Activated CD8-positive, alpha-beta memory T cell treated with anti-CD3 and anti-CD28 coated beads for 4 hours (primary cell): ENCODE data around the gene DLG2.

Experiments used
- DNase-seq, 2 donors: peaks; one replicate each; pipeline ENCODE4 v3.0.0-alpha.2; 2020; ENCODE audit warnings: low read depth in 2 of 2

Gene DLG2

DNA sequence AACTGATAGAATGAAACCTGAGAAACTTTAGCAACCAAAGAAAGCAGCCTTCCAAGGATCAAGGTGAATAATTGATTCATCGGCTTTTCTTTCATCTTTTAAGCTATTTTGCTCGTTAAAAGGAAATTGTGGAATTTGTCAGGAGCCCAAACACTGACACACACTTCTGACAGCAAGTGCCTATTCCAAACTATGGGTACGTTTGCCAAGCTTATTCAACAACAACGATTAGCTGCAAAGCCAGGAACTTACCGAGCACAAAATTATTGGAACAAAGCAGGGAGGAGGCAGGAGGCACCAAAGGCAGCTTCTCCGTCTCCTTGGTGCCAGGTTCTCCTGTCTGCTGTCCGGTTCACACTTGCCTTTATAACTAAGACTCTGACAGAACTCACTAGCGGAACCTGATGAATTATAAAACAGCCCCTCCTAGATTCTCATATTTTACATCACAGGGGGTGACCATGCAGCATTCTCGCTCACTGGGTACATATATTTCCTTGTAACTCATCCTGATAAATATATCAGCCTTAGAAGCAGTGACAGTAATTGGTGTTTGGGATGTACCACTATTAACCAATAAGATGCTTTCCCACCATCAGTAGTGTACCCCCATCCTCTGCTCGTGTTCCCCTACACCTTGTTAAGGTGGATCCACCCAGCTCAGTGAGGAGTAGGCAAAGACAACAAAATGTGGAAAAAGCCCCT, 1945.1 kb downstream of the DLG2 start:
- DNase-seq: no peak

DNA sequence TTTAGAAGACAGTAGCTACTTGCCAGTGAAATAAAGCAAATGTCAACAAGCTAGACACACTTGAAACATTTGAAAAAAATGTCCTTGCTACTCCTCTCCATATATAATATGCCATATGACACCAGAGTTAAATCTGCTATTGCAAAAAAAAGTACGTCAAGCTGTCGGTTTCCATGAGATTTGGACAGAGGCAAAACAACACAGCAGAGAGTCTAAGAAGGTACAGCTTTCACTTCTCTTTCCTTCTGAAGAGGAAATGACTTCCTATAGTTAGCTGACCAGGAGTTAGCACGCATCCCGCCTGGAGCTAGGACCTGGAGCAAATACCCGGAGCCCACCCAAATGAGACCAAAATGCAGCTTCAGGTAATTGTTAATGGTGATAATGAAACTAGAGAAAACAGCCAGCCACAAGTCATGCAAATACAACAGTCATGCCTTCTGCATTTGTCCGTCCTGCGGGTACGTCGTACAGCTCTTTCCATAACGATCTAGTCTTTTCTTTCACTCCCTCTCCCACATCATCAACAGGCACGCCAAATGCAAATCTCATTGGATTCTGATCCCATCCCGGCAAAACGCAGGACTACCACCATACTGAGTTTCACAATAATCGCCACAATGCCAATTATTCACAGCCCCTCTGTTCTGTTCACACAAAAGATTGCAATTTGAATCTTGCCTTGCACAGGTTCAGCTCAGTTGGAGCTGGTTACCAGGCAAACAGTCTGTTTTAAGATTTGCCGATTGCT, 1945.9 kb downstream of the DLG2 start:
- no peak for DNase-seq

DNA sequence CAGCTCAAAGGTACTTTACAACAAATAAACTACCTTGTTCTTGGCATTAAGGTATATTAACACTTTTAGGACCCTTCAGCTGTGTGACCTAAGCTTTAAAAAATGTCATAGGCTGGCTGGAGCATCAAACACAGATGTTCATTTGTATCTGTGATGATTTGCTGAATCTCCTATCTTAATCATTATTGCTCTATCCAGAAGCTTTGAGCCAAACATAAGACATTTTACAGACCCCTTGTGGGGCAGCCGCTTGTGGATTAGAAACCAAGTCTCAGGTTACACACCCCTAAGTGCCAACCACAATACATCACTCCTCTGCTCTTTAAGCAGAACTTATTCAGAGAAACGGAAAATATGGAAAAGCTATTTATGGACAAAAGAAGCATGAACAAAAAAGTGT, 1946.8 kb downstream of the DLG2 start:
- no peak for DNase-seq

DNA sequence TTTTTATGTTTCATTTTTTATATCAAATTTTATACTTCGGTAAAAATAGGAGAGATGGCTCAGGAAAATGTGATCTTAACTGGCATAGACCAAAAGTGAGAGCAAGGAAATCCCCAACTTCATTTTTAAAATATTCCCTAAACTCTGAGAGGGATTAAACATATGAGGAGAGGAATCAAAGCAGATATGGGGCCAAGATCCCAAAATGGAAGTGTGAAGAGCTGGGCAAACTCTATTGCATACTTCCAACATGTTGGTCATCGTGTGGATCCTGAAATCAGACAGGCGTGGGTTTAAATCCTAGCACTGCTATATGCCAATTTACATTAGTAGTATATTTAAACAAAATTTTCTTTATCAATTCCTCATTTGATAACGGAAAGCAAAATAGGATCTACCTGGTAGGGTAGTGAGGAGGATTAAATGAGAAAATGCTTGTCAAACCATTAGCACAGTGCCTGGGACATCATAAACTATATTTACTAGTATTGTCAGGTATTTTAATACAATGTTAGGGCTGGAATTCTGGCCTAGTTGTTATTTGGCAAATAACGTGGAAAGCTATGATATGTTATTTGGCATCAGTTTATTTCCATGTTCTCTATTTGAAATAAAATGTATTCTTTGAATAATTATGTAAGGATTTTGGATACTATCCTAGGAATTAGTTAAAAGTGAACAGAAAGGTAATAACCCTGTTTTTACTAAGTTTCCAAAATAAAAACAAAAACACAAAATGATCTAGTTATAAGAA, 1948.1 kb downstream of the DLG2 start:
- DNase-seq: no peak

DNA sequence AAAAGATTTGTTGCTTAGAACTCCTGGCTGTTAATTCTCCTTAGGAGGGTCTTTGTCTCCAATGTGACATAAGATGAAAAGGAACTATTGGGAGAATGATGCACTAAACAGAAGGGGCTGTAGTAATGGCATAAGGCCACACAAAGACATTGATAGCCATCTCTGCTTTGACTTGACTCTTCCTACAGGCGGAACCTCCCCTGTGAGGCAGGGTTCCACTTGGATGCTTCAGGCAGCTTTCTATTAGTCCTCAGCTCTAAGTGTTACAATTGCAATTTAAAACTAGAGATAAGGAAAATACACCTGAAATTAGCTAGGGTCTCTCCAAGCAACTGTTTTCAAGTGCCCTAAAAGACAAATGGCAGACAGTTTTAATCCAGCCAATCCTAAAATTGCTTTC, 1949.4 kb downstream of the DLG2 start:
- DNase-seq: no peak

DNA sequence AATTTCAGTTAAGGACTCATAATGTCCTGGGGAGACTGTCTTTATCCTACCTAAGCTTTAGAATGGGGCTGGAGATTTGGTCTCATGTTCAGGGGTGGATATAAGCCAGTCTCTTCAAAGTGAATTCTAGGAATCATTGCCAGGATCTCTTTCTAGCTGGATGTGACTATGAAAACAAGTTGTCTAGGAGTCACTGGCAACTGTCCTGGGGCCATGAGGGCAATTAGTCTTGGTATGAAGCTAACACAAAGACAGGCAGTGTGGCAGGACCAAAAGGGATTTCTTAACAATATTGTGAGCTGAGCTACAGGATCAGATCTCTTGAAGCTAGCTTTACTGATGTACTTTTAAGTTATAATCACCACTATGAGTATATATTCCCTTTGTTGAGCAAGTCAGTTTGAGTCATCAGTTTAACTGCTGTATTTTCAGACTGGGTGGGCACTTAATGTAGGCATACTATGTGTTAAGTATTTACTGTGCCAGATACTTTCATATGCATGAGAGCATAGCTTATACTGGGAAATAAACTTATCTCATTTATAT, 1951.0 kb downstream of the DLG2 start:
- DNase-seq: no peak

DNA sequence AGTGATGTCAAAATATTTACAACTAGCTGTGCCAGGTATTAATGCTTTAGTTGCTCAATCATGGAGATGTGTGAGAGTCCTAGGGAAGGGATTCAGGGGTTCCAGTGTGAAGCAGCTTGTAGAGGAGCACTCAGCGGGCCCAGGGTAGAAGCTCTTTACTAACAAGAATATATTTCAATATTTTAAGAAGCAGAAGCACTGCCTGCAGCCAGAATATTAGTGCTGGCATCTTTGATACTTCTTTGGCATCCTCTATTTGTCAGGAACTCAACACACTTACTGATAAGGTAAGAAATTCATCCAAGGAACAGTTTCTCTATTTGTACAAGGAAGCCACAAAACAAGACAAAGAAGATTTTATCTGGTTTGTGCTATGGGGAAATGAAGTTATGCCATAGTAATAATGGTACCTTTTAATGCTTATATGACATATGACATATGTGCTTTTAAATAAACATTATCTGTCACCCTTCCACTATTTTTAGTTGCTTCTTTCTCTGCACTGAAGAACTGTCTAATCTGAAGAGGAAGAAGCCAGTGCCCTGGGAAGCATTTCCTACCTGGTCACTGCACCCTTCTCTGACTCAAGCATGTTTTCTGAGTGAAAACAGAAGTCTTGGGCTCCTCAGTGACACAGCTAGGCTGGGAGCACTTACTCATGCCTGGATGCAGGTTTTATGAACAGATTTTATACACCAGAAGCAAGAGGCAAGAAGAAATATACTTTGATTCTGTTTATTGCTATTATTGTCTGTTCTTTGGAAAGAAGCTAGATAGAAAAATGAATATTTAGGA, 1952.8 kb downstream of the DLG2 start:
- DNase-seq: no peak

DNA sequence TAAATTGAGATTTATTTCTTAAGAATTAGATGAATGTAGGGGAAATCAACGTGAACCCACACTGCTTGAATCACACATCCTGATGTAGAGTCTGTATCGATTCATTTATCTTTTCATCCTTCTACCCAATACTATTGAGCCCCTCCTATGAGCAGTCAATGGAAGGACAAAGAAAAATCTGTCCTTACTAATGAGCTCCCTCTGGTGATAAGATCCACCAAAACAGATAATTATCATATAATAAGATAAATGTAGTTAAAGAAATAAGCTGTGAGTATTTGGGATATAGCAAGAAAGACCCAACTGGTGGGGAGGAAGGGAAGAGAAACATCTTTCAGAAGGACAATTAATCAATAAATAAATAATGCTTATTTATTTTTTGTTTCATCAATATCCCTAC, 1955.9 kb downstream of the DLG2 start:
- DNase-seq: no peak

DNA sequence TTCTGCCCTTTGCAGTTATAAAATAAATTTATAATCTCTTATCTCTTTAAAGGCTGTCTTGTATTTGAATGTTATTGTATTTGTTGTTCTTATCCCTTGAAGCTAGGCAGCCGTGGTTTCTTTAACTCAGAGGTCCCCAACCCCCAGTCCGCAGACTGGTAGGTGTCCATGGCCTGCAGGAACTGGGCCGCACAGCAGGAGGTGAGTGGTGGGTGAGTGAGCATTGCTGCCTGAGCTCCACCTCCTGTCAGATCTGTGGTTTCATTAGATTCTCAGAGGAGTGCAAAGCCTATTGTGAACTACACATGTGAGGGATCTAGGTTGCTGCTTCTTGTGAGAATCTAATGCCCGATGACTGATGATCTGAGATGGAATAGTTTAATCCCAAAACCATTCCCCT, 1961.0 kb downstream of the DLG2 start:
- DNase-seq: no peak

DNA sequence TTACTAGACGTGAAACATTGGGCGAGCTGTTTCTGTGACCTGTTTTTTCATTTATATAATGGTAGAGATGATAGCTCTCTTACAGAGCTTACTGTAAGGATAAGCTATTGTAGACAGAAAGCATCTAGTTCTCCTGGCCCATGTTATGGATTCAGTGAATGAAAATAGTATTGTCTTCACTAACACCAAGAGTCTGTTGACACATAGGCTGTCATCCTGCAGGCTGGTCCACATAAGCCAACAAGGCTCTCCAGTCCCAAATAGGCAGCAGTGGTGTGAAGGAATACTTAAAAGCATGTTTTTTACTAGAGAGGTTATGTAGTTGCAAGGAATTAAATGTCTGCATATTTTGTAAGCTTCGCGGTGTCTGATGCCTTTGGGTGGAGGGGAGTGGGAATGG, 1963.2 kb downstream of the DLG2 start:
- no peak for DNase-seq

DNA sequence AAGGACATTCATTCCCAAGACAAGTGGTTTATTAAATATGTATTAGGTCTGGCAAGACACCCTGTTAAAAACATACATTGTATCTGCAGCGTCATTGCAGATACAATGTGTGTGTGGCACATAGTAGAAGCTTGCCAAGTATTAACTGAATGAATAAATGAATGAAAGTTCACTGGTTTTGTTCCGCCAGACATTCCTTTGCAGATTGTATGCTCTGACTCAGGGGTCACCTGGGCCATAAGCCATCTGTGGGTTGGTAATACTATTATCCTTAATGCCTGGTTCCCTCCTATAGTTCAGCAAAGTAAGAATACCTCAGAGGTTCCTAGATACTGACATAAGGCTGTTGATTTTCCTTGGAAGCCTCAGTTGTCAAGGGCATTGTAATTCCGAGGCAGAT, 1963.7 kb downstream of the DLG2 start:
- no peak for DNase-seq

DNA sequence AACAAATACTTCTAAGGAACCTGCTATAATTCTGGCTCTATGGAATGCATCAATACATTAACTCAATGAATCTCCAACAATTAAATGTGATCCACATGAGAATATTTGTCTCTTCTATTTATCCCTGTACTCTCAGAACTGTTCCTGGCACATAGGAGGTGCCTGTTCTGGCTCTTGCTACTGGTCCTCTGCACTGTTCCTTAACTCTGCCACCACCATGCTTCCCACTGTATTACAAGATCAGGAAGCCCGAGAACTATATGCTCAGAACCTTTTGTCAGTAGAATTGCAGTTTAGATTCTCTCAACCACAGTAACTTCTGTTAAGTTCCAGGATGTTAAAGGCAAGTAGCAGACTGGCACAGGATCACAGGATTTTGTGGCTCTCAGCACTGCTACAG, 1964.7 kb downstream of the DLG2 start:
- DNase-seq: no peak

DNA sequence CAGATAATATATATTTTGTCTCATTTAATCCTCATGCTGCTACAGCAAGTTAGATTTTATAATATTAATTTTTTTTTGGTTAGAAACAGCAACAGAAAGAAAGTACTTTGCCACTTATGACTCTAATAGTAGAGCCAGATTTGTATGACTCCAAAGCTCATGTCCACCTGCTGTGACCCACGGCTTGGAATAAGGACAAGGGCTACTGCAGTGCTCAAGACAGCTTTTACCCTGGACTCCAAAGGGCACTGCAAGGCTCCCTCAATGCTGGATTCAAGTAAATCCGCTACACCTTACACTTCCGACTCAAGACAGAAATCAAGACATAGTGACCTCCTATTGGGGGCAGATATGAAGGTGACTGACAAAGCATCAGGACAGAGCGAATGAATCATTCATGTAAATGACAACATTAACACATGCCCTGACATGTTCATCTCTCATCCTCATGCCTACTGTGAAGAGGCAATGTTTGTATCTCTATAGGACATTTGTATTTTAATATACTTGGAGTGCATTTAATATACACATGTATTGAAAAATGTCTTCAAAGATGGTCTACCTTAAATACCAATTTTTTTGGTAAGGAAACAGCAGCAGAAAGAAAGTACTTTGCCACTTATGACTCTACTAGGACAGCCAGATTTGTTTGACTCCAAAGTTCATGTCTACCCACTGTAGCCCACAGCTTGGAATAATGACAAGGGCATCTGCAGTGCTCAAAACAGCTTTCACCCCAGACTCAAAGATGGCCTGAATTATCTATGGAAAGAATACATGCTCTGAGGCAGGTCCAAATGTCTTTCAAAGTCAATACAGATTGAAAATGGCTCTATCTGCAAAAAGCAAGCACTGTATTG, 1965.4 kb downstream of the DLG2 start:
- no peak for DNase-seq

DNA sequence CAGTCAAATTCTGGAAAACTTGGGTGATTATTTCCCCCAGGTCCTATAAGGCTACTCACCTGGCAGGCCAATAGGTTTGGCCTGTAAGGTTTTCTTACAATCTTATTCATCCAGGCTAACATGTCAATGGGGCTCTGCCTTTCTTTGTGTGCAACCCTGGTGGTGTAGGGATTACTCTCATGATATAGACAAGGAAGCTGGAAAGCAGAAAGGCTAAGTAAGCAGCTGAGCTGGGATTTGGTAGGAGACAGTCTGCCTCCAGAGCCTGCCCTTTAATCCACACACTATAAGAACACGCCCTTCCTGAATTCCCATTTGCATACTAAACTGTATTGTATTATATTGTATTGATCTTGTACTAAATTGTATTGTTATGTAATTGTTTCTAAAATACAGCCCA, 1967.7 kb downstream of the DLG2 start:
- no peak for DNase-seq

DNA sequence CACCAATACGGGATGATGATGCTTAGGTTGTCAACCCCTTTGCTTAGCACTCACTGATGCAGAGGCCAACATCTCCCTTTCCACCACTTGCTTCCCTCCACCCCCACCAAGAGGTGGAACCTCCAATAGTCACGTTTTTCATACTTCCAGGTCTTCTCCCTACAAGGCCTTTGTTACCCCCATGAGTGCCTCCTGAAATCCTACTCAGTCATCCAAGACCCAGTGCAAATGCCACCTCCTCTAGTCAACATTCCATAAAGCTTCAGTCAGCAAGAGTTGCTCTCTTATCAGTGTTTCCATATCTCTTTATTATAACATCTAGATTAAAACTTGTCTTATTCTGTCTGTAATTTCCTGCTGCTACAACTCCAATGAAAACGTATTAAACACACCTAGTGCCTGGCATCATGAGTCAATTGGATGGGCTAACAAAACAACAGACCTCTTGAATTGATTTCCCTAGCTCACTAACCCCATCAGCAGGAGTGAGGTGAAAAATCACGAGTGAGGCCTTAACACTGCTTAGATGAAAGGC, 1970.3 kb downstream of the DLG2 start:
- DNase-seq: no peak

DNA sequence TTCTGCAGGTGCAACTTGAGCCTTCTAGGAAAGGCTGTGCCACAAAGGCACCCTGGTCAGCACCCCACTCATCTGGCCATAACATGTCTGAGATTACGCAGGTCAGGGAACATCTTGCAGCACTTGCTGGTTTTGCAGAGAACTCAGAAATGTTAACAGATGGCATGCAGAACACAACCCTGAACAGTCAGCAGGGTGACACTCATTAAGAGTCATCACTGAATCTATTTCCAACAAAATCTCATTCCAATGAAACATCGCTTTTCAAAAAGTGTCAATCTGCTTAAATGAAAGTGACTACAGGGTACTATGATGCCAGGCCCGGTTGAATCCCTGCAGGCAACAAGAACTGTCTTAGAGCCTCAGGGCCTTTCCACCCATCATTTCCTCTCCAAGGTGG, 1971.2 kb downstream of the DLG2 start:
- DNase-seq: no peak

DNA sequence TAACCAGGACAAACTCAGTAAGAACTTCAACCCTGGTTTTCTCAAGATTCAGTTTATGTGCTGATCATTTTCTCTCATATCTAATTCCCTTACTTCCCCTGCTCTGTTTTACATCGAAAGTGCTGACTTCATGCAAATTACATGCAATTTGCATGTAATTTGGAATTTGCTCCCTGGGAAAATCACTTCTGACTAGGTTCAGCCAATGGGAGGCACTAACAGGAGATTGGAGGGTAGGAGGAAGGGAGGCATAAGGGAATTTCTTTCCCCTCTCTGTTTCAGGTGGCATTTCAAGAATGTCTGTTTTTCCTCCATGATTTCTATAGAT, 1977.7 kb downstream of the DLG2 start:
- DNase-seq: no peak

DNA sequence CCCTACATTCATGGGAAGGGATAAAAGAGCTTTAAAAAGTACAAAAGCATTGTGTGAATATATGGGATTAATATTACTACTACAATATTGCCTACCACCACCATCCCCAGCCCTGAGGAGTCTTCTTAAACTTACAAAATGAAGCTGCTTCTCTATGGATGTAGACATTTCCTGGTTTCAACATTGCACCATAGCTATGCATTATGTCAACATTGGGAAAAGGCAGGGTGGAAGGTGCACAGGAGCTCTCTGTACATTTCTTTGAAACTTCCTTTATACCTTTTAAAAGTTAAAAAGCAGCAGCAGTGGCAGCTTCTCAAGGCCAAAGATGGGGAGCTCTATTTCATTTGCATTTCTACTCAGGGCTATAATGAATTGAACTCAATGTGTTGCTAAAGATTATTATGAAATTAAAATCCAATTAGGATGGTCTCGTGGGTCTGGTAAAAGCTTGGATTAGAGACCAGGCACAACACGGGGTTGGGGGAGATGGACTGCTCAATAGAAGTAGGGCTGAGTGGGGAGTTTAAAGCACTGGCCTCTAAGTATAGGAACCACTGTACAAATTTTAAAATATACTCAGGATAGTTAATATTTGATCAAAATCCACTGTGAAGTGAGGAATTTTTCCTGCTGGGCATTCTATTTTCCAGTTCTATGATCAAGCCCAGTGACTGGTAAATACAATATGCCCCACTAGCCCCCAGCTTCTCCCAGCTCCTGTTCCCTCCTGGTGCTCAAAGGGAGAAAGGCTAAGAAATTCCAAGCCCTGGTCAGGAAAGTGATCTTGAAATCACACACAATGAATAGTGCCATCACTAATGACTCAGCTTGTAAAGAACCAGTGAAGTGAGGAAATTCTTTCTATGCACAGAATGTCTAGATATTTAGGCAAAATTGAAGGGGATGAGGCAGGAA, 1978.3 kb downstream of the DLG2 start:
- no peak for DNase-seq

DNA sequence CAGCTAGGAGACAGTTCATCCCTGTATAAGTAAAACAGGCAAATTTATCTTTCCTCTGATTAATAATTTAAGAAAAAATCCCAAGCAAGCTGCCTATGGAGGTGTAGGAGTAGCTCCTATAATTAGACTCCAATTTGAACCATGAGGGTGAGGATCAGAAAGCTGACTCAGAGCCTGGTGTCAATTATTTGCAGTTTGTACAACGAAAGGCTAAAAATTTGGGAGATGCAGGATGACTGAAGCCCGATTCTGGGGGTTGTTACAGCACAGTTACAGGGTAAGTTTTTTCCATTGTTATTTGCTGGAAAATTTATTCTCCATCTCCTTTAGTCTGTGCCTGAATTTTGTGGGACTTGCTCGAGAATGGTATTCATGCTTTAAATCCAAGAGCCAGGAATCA, 1981.6 kb downstream of the DLG2 start:
- DNase-seq: no peak

DNA sequence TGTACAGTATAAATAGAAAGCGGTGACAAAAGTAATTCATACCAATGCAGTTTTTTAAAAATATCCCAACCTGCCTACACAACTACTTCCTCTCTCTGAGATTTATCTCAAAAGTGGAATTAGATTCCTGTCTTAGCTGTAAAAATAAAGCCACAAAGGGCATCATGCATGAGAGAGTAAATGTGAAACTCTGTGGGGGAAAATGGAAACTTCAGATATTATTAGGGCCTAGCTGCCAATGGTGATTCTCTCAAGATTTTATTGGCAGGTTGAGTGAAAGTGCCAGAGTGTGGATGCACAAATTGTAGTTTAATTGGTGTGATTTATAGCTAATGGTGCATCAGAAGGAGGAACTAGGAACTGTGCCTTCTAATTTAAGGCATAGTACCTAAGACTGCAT, 1984.0 kb downstream of the DLG2 start:
- no peak for DNase-seq
